A549 (cell line): ENCODE data around the gene TEAD4. TPM values are rescaled to one million over a fixed set of nuclear protein-coding genes. Genes with fewer than 3 reads are reported as not detected.

ENCODE experiments used
- ATAC-seq, 2 experiments: fragments of 200-7000 bp in 1 of 2; fragments of >200 bp in 1 of 2; cut with Nextera tagmentation in 1 of 2; cut with Tn5 transposase in 1 of 2; 3 replicates each; pipeline versions ENCODE4 v1.8.0 to v1.9.1; 2018 to 2020; ENCODE audit warnings: mild to moderate bottlenecking in 1 of 2, moderate library complexity in 1 of 2
- CTCF ChIA-PET: fragments of 300-600 bp; sonication (Branson Sonifier 250); formaldehyde crosslinking; extraction: SDS; loops from one replicate; lab custom pipeline; 2021; ENCODE audit warnings: antibody characterized with exemption, inconsistent platforms; lab: Yijun Ruan, JAX
- POLR2A ChIA-PET: fragments of 350-600 bp; formaldehyde crosslinking; extraction: SDS; loops from one replicate; lab custom pipeline; 2021; ENCODE audit warnings: antibody characterized with exemption, inconsistent platforms; lab: Yijun Ruan, JAX
- DNase-seq, 2 experiments: peaks; one replicate each; pipeline versions ENCODE4 v3.0.0 to v3.0.0-alpha.2; 2011 to 2016; ENCODE audit warnings: low read depth in 1 of 2, low spot score in 1 of 2
- FAIRE-seq: peaks from 2 replicates; lab custom pipeline; 2011; peaks lifted over from hg19 to GRCh38; lab: Jason Lieb, UNC
- H3K27ac ChIP-seq, 2 experiments: fragments of >200 bp; sonication (Bioruptor Twin); formaldehyde crosslinking; 3 replicates each; pipeline ENCODE4 v1.5.1; 2016 to 2017
- H3K4me1 ChIP-seq: fragments of >200 bp; sonication (Bioruptor Twin); formaldehyde crosslinking; 3 replicates; pipeline ENCODE4 v1.6.1; 2016
- H3K4me2 ChIP-seq: fragments of >200 bp; sonication (Bioruptor Twin); formaldehyde crosslinking; 3 replicates; pipeline ENCODE4 v1.6.1; 2016
- H3K4me3 ChIP-seq: fragments of >200 bp; sonication (Bioruptor Twin); formaldehyde crosslinking; 3 replicates; pipeline ENCODE4 v1.5.1; 2016
- H3K9me3 ChIP-seq: fragments of >200 bp; sonication (Bioruptor Twin); formaldehyde crosslinking; 3 replicates; pipeline ENCODE4 v1.6.1; 2016
- CHD2 ChIP-seq: fragments of 150-350 bp; IDR thresholded peaks from 2 replicates; pipeline ENCODE4 v1.6.1; 2014; ENCODE audit warnings: low read length; ENCODE audit not compliant: partially characterized antibody
- FOXS1 ChIP-seq: fragments of 250-450 bp; sonication (Bioruptor Pico); IDR thresholded peaks from 2 replicates; pipeline ENCODE4 v1.5.0; 2020; ENCODE audit warnings: mild to moderate bottlenecking, moderate library complexity
- GATA3 ChIP-seq: IDR thresholded peaks from 2 replicates; pipeline ENCODE4 v1.6.1; 2012; ENCODE audit warnings: borderline replicate concordance
- HEYL ChIP-seq: fragments of 250-450 bp; sonication (Bioruptor Pico); IDR thresholded peaks from 2 replicates; pipeline ENCODE4 v1.8.0; 2021; ENCODE audit warnings: mild to moderate bottlenecking, moderate library complexity
- HOXA7 ChIP-seq: fragments of 250-450 bp; sonication (Bioruptor Pico); IDR thresholded peaks from 2 replicates; pipeline ENCODE4 v1.5.0; 2020; ENCODE audit warnings: mild to moderate bottlenecking, moderate library complexity
- HOXB13 ChIP-seq: fragments of 250-450 bp; sonication (Bioruptor Pico); IDR thresholded peaks from 2 replicates; pipeline ENCODE4 v1.5.0; 2020; ENCODE audit warnings: low read depth, mild to moderate bottlenecking, moderate library complexity
- HOXB5 ChIP-seq: fragments of 250-450 bp; sonication (Bioruptor Pico); IDR thresholded peaks from 2 replicates; pipeline ENCODE4 v1.5.0; 2020; ENCODE audit warnings: mild to moderate bottlenecking, moderate library complexity
- KDM1A ChIP-seq: fragments of 200-600 bp; sonication (generic); IDR thresholded peaks from 2 replicates; pipeline ENCODE4 v1.6.1; 2016; ENCODE audit warnings: low read depth, mild to moderate bottlenecking
- KDM5A ChIP-seq: fragments of 200-600 bp; sonication (generic); IDR thresholded peaks from 2 replicates; pipeline ENCODE4 v1.6.1; 2016; ENCODE audit warnings: antibody characterized with exemption, mild to moderate bottlenecking
- PHF8 ChIP-seq: fragments of 200-600 bp; sonication (generic); IDR thresholded peaks from 2 replicates; pipeline ENCODE4 v1.6.1; 2016; ENCODE audit warnings: low read depth, mild to moderate bottlenecking, antibody characterized with exemption, moderate library complexity, borderline replicate concordance
- POLR2A ChIP-seq: IDR thresholded peaks from 2 replicates; pipeline ENCODE4 v1.6.1; 2012; ENCODE audit warnings: mild to moderate bottlenecking, low read length
- RARB ChIP-seq: fragments of 250-450 bp; sonication (Bioruptor Pico); IDR thresholded peaks from 2 replicates; pipeline ENCODE4 v1.8.0; 2021; ENCODE audit warnings: mild to moderate bottlenecking, moderate library complexity
- RNF2 ChIP-seq: fragments of 200-600 bp; sonication (generic); IDR thresholded peaks from 2 replicates; pipeline ENCODE4 v1.6.1; 2016; ENCODE audit warnings: low read depth, mild to moderate bottlenecking, antibody characterized with exemption, moderate library complexity, borderline replicate concordance
- SMC3 ChIP-seq: fragments of >200 bp; sonication (Bioruptor Twin); formaldehyde crosslinking; IDR thresholded peaks from 3 replicates; pipeline ENCODE4 v1.6.1; 2018; ENCODE audit warnings: inconsistent platforms
- SREBF2 ChIP-seq: fragments of 450-650 bp; IDR thresholded peaks from 2 replicates; pipeline ENCODE4 v1.6.1; 2014; ENCODE audit warnings: mild to moderate bottlenecking, moderate library complexity
- ZNF302 ChIP-seq: fragments of 250-450 bp; sonication (Bioruptor Pico); IDR thresholded peaks from 2 replicates; pipeline ENCODE4 v1.9.0; 2021; ENCODE audit warnings: inconsistent platforms, mild to moderate bottlenecking, moderate library complexity
- WGBS: methylation state at CpG from one replicate; pipeline ENCODE4 v1.1.6; 2017; ENCODE audit errors: missing lambda C conversion rate; 5-methylcytosine and 5-hydroxymethylcytosine counted together
- polyA plus RNA-seq, 4 experiments: library from polyadenylated mRNA; depleted of rRNA in 3 of 4; stranded (reverse); fragments of >200 nt; fragmentation: RNase III in 1 of 4; extraction: RNeasy Plus Mini Kit Qiagen cat#74134 plus additional on column Dnase treatment in 1 of 4; gene quantifications; 2 replicates in 3 of 4; 3 replicates in 1 of 4; pipeline ENCODE4 v1.2.3, GENCODE V29; 2011 to 2017
- TF ChIP-seq, protein P1 (sequence below): fragments of >200 bp; sonication (Bioruptor Twin); formaldehyde crosslinking; IDR thresholded peaks from 2 replicates; pipeline ENCODE4 v1.6.1; 2016
- TF ChIP-seq, protein P2 (sequence below): fragments of 250-450 bp; sonication (Bioruptor Pico); IDR thresholded peaks from 2 replicates; pipeline ENCODE4 v1.5.0; 2020; ENCODE audit warnings: low read depth, mild to moderate bottlenecking, moderate library complexity
- TF ChIP-seq, protein P3 (sequence below): fragments of 450-650 bp; IDR thresholded peaks from 2 replicates; pipeline ENCODE4 v1.6.1; 2014; ENCODE audit warnings: antibody characterized with exemption
- TF ChIP-seq, protein P4 (sequence below): IDR thresholded peaks from 2 replicates; pipeline ENCODE4 v1.6.1; 2012
- TF ChIP-seq, protein P5 (sequence below): fragments of 150-350 bp; IDR thresholded peaks from 2 replicates; pipeline ENCODE4 v1.6.1; 2014; ENCODE audit warnings: low read depth, mild to moderate bottlenecking, low read length

The TEAD4 gene
- polyA plus RNA-seq, 2 of the 4 experiments (the other 2 are of a cell fraction): 22.6 to 31.8 TPM

DNA sequence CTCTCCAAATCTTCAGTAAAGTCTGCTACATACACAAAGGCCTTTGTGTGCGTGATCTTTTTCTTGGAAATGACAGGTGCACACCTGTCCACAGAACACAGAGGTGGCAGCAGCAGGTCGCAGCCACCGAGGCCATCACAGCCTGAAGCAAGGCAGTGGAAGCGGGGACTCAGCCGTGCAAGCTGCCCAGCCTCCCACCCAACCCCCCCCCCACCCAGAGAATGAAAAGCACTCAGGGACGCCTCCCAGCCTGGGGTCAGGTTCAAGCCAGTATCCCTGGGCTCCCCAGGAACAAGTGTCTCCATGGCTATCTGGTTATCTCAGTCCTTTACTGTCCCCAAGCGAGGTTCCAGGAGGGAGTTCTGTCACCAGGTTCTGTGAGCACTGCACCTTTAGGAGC is 86.8 kb downstream of the TEAD4 start:
- ChIA-PET CTCF (interaction anchor here (0.9 to 1.6 kb wide), 3 partner anchors 12 to 20 kb away, joined by 3 to 5 read pairs (median 4); no protein-coding TSS in a partner anchor), POLR2A (no interaction called here)
- ATAC-seq (no peak), FAIRE-seq (no peak), DNase-seq (no peak)
- TF ChIP-seq, protein P1, sequence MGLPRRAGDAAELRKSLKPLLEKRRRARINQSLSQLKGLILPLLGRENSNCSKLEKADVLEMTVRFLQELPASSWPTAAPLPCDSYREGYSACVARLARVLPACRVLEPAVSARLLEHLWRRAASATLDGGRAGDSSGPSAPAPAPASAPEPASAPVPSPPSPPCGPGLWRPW: no peak
- TF ChIP-seq, protein P2, sequence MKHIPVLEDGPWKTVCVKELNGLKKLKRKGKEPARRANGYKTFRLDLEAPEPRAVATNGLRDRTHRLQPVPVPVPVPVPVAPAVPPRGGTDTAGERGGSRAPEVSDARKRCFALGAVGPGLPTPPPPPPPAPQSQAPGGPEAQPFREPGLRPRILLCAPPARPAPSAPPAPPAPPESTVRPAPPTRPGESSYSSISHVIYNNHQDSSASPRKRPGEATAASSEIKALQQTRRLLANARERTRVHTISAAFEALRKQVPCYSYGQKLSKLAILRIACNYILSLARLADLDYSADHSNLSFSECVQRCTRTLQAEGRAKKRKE (CRISPR knock-in tag): no peak
- TF ChIP-seq KDM5A (no peak), POLR2A (no peak), ZNF302 (no peak), PHF8 (no peak), RNF2 (no peak), SREBF2 (no peak), HOXA7 (CRISPR knock-in tag) (no peak), CHD2 (no peak), HOXB5 (CRISPR knock-in tag) (no peak), SMC3 (no peak), FOXS1 (CRISPR knock-in tag) (no peak), HEYL (CRISPR knock-in tag) (no peak), RARB (CRISPR knock-in tag) (no peak), GATA3 (no peak), HOXB13 (CRISPR knock-in tag) (no peak)
- TF ChIP-seq, protein P3, sequence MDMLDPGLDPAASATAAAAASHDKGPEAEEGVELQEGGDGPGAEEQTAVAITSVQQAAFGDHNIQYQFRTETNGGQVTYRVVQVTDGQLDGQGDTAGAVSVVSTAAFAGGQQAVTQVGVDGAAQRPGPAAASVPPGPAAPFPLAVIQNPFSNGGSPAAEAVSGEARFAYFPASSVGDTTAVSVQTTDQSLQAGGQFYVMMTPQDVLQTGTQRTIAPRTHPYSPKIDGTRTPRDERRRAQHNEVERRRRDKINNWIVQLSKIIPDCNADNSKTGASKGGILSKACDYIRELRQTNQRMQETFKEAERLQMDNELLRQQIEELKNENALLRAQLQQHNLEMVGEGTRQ: no peak
- Histone ChIP-seq H3K4me3 (no peak overlapping the region), H3K4me2 (no peak overlapping the region), H3K9me3 (no peaks in the 10 kb centered on the region), H3K27ac (no peak overlapping the region), H3K4me1 (no peaks in the 10 kb centered on the region)
- WGBS: 88% methylated on average over 7 of the region's 7 CpGs

DNA sequence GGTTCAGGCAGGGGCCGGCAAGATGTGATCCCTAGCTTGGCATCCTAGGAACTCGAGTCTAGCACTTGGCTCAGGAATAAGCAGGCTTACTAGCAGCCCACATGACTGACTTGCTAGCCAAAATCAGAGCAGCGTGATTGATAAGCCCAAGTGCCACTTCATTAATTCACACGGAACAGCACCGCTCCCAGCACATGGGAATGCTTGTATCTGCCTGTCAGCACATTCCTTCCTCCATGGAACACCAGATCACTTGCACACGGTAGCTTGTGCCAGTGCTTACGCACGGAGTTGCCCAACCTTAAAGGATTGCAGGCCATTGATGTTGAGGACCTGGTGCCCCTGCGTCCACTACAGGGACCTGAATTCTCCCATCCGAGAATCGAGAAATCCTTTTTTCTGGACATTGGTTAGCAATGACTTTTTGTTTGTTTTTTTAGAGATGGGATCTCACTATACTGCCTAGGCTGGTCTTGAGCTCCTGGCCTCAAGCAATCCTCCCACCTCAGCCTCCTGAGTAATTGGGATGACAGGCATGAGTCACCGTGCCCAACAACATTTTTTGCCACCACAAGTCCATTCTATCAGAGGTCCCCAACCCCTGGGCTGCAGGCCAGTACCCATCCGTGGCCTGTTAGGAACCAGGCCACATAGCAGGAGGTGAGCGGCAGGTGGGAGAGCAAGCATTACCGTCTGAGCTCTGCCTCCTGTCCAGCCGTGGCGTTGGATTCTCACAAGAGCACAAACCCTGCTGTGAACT is 87.4 kb downstream of the TEAD4 start:
- ATAC-seq (no peak), FAIRE-seq (no peak), DNase-seq (no peak)
- 77% methylated on average over 17 of the region's 17 CpGs for whole genome bisulfite sequencing
- Histone ChIP-seq H3K27ac (no peak overlapping the region), H3K9me3 (no peaks in the 10 kb centered on the region), H3K4me3 (no peak overlapping the region), H3K4me1 (no peaks in the 10 kb centered on the region), H3K4me2 (no peak overlapping the region)
- POLR2A ChIA-PET: no interaction called here
- CTCF ChIA-PET: interaction anchor here (1.5 to 1.6 kb wide), 2 partner anchors 13 to 19 kb away, joined by 3 to 4 read pairs; no protein-coding TSS in a partner anchor
- TF ChIP-seq, protein P4, sequence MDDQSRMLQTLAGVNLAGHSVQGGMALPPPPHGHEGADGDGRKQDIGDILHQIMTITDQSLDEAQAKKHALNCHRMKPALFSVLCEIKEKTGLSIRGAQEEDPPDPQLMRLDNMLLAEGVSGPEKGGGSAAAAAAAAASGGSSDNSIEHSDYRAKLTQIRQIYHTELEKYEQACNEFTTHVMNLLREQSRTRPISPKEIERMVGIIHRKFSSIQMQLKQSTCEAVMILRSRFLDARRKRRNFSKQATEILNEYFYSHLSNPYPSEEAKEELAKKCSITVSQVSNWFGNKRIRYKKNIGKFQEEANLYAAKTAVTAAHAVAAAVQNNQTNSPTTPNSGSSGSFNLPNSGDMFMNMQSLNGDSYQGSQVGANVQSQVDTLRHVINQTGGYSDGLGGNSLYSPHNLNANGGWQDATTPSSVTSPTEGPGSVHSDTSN: no peak

DNA sequence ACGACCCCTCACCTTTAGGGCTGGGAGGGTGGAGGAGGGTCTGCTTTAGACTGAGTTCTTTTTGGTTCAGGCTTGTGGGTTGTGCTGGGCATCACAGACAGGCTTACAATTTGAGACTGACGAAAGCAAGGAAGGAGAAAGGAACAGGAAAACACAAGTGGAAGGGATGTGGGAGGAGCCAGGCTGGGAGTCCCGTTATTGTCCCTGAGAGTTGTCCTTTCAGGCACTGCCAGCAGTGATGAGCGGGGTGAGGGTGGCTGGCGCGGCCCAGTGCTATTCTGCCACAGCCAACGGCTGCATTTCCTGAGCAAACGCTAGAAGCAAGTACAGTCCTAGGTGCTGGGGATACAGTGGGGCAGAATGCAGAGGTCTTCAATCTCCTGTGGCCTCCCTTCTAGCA is 88.8 kb downstream of the TEAD4 start:
- no peaks in the 10 kb centered on the region for H3K9me3 ChIP-seq
- H3K4me2 ChIP-seq: no peak overlapping the region
- no peak overlapping the region for H3K4me3 ChIP-seq
- no peak for DNase-seq
- peak; percentile 28 to 34; a peak in 4 of 6 replicates for ATAC-seq
- WGBS: 38% methylated on average over 8 of the region's 8 CpGs
- POLR2A ChIA-PET: no interaction called here
- TF ChIP-seq KDM1A: no peak
- TF ChIP-seq, protein P5, sequence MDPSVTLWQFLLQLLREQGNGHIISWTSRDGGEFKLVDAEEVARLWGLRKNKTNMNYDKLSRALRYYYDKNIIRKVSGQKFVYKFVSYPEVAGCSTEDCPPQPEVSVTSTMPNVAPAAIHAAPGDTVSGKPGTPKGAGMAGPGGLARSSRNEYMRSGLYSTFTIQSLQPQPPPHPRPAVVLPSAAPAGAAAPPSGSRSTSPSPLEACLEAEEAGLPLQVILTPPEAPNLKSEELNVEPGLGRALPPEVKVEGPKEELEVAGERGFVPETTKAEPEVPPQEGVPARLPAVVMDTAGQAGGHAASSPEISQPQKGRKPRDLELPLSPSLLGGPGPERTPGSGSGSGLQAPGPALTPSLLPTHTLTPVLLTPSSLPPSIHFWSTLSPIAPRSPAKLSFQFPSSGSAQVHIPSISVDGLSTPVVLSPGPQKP: no peak
- no peak for FAIRE-seq
- H3K27ac ChIP-seq: no peak overlapping the region
- H3K4me1 ChIP-seq: no peaks in the 10 kb centered on the region
- CTCF ChIA-PET: interaction anchor here (1.1 kb wide), 1 partner anchor 13 kb away, joined by 3 read pairs; no protein-coding TSS in a partner anchor
